ENCODE measurements around the gene MT3. TPM values are rescaled to one million over a fixed set of nuclear protein-coding genes. Genes with fewer than 3 reads are reported as not detected.
A peak's percentile ranks its signal among the peaks of the same experiment; 100 is the strongest.

Gene MT3
- total and polyA plus RNA-seq, 9 of the 15 experiments (the other 6 are each of a cell fraction or from before 2014, with no cell fraction given), result not detected

GRCh38 chr16:56608043-56608875 lies 18.9 kb downstream of the MT3 start, which contains the start of gene MT2A (continued):
- peak; percentile 74; the same call in 1 of the 2 replicates for TF ChIP-seq ZBTB17 (CRISPR knock-in tag; IDR thresholded peaks at IDR 0.05)
- TF ChIP-seq DIDO1 (tag; IDR thresholded peaks at IDR 0.05; ENCODE audit: low read depth), result no peak
- no peak for TF ChIP-seq CEBPB (tag; IDR thresholded peaks at IDR 0.05)
- no peak for TF ChIP-seq PURB (CRISPR knock-in tag; IDR thresholded peaks at IDR 0.05; ENCODE audit: low read depth)
- no peak for TF ChIP-seq SIX5 (IDR thresholded peaks at IDR 0.05; ENCODE audit: borderline replicate concordance in 1 of 2, insufficient read depth in 1 of 2, low read depth in 1 of 2, low read length in 2 of 2)
- no peak for TF ChIP-seq PTBP1 (IDR thresholded peaks at IDR 0.05; ENCODE audit: low read depth, low read length)
- TF ChIP-seq ZNF263 (CRISPR knock-in tag; IDR thresholded peaks at IDR 0.05; ENCODE audit: borderline replicate concordance), result no peak
- TF ChIP-seq CTBP1 (IDR thresholded peaks at IDR 0.05; ENCODE audit: borderline replicate concordance), result peak; percentile 96
- no peak for TF ChIP-seq SREBF2 (CRISPR knock-in tag; IDR thresholded peaks at IDR 0.05)
- TF ChIP-seq STAG1 (CRISPR knock-in tag; IDR thresholded peaks at IDR 0.05; ENCODE audit: borderline replicate concordance), result no peak
- no peak for TF ChIP-seq ZBTB12 (CRISPR knock-in tag; IDR thresholded peaks at IDR 0.05)
- no peak for TF ChIP-seq CLOCK (CRISPR knock-in tag; IDR thresholded peaks at IDR 0.05; ENCODE audit: borderline replicate concordance)
- TF ChIP-seq ATF2 (CRISPR knock-in tag; IDR thresholded peaks at IDR 0.05), result no peak
- no peak for TF ChIP-seq ZNF77 (CRISPR knock-in tag; IDR thresholded peaks at IDR 0.05)
- TF ChIP-seq KDM2B (CRISPR knock-in tag; IDR thresholded peaks at IDR 0.05), result no peak
- peak; percentile 99 for TF ChIP-seq MTF1 (CRISPR knock-in tag; IDR thresholded peaks at IDR 0.05; ENCODE audit: borderline replicate concordance)
- TF ChIP-seq SIN3B (IDR thresholded peaks at IDR 0.05; ENCODE audit: low read depth), result no peak
- TF ChIP-seq CREB3 (tag; conservative IDR thresholded peaks at IDR 0.05; ENCODE audit: low read depth), result no peak
- no peak for TF ChIP-seq GTF2F1 (IDR thresholded peaks at IDR 0.05; ENCODE audit: low read depth, low read length)
- TF ChIP-seq ZNF507 (tag; conservative IDR thresholded peaks at IDR 0.05), result no peak
- no peak for TF ChIP-seq SETDB1 (IDR thresholded peaks at IDR 0.05; ENCODE audit: low read length)
- peak; percentile 60 to 74; a peak in 3 of 4 replicates for TF ChIP-seq FOXK2 (conservative IDR thresholded peaks at IDR 0.05 in 1 of 2, IDR thresholded peaks at IDR 0.05 in 1 of 2; ENCODE audit: low read depth in 2 of 2)
- TF ChIP-seq ESRRA (IDR thresholded peaks at IDR 0.05; ENCODE audit: borderline replicate concordance, low read depth), result peak; percentile 48; the same call in 1 of the 2 replicates
